Measurements from ENCODE around the gene BGLAP.
"Not testable (repeated sequence)": the region's sequence is repeated elsewhere in the genome, so short reads cannot be mapped to it uniquely, and the experiment has no call there.

- TF ChIP-seq, protein P1, sequence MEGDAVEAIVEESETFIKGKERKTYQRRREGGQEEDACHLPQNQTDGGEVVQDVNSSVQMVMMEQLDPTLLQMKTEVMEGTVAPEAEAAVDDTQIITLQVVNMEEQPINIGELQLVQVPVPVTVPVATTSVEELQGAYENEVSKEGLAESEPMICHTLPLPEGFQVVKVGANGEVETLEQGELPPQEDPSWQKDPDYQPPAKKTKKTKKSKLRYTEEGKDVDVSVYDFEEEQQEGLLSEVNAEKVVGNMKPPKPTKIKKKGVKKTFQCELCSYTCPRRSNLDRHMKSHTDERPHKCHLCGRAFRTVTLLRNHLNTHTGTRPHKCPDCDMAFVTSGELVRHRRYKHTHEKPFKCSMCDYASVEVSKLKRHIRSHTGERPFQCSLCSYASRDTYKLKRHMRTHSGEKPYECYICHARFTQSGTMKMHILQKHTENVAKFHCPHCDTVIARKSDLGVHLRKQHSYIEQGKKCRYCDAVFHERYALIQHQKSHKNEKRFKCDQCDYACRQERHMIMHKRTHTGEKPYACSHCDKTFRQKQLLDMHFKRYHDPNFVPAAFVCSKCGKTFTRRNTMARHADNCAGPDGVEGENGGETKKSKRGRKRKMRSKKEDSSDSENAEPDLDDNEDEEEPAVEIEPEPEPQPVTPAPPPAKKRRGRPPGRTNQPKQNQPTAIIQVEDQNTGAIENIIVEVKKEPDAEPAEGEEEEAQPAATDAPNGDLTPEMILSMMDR (IDR thresholded peaks at IDR 0.05), result not testable (repeated sequence)
- not testable (repeated sequence) for TF ChIP-seq EP300 (IDR thresholded peaks at IDR 0.05; ENCODE audit: low read depth)
Observed at GRCh38 chr1:156216361-156217086, 25.5 kb upstream of the BGLAP start.

All from transverse colon (tissue), 3 donors.